ENCODE data around the gene CARM1. TPM values are rescaled to one million over a fixed set of nuclear protein-coding genes. Genes with fewer than 3 reads are reported as not detected.

Gene CARM1
- total and polyA plus RNA-seq, 2 of the 13 experiments (the other 11 are each of a cell fraction or from before 2014, with no cell fraction given), result 27.6 to 55.8 TPM

DNA sequence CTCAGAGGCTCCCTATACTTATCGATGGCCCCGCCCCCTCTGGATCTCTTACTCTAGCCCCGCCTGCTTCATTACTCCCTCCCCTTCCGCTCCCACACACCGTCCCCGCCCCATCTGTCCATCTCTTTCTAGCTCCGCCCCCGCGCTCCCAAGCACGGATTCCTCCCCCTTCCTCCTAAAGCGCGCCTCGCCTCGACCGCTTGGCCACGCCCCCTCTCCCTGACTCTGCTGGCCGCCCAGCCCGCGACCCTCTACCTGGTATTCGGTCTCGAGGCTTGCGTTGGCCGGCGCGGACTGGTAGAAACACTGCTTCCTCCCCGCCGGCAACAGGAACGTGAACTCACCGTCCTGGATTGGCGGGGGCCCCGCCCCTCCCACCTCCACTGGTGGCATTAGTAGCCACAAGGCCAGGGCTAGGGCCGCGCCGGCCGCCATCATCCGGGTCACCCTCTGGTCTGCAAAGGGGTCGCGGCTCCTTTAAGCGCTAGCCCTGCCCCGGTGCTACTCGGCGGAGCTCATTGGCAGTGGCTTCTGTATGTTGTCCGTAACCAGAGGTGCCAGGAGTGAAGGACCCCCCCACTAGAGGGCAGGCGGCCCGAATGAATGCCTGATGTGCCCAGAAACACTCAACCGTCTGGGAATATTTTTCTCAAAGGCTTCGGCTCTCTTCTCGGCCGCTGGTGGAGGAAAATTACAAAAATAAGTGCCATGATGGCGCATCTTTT, 35.4 kb upstream of the CARM1 start, which contains the start of gene TMED1 (continued):
- TF ChIP-seq, protein P1, sequence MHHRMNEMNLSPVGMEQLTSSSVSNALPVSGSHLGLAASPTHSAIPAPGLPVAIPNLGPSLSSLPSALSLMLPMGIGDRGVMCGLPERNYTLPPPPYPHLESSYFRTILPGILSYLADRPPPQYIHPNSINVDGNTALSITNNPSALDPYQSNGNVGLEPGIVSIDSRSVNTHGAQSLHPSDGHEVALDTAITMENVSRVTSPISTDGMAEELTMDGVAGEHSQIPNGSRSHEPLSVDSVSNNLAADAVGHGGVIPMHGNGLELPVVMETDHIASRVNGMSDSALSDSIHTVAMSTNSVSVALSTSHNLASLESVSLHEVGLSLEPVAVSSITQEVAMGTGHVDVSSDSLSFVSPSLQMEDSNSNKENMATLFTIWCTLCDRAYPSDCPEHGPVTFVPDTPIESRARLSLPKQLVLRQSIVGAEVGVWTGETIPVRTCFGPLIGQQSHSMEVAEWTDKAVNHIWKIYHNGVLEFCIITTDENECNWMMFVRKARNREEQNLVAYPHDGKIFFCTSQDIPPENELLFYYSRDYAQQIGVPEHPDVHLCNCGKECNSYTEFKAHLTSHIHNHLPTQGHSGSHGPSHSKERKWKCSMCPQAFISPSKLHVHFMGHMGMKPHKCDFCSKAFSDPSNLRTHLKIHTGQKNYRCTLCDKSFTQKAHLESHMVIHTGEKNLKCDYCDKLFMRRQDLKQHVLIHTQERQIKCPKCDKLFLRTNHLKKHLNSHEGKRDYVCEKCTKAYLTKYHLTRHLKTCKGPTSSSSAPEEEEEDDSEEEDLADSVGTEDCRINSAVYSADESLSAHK (CRISPR knock-in tag; IDR thresholded peaks at IDR 0.05; ENCODE audit: borderline replicate concordance), result no peak
- TF ChIP-seq FOXA1 (IDR thresholded peaks at IDR 0.05) (no peak), FOXA1 (CRISPR knock-in tag; IDR thresholded peaks at IDR 0.05) (0 out of 2 replicates have a peak, but pooled peaks have one; percentile 33), ZNF44 (CRISPR knock-in tag; IDR thresholded peaks at IDR 0.05) (no peak), ZNF558 (CRISPR knock-in tag; IDR thresholded peaks at IDR 0.05; ENCODE audit: borderline replicate concordance) (peak; percentile 94; the same call in 1 of the 2 replicates), KAT8 (CRISPR knock-in tag; IDR thresholded peaks at IDR 0.05) (no peak), ADNP (CRISPR knock-in tag; IDR thresholded peaks at IDR 0.05) (no peak), FOXA3 (CRISPR knock-in tag; IDR thresholded peaks at IDR 0.05) (no peak)
- TF ChIP-seq, protein P2, sequence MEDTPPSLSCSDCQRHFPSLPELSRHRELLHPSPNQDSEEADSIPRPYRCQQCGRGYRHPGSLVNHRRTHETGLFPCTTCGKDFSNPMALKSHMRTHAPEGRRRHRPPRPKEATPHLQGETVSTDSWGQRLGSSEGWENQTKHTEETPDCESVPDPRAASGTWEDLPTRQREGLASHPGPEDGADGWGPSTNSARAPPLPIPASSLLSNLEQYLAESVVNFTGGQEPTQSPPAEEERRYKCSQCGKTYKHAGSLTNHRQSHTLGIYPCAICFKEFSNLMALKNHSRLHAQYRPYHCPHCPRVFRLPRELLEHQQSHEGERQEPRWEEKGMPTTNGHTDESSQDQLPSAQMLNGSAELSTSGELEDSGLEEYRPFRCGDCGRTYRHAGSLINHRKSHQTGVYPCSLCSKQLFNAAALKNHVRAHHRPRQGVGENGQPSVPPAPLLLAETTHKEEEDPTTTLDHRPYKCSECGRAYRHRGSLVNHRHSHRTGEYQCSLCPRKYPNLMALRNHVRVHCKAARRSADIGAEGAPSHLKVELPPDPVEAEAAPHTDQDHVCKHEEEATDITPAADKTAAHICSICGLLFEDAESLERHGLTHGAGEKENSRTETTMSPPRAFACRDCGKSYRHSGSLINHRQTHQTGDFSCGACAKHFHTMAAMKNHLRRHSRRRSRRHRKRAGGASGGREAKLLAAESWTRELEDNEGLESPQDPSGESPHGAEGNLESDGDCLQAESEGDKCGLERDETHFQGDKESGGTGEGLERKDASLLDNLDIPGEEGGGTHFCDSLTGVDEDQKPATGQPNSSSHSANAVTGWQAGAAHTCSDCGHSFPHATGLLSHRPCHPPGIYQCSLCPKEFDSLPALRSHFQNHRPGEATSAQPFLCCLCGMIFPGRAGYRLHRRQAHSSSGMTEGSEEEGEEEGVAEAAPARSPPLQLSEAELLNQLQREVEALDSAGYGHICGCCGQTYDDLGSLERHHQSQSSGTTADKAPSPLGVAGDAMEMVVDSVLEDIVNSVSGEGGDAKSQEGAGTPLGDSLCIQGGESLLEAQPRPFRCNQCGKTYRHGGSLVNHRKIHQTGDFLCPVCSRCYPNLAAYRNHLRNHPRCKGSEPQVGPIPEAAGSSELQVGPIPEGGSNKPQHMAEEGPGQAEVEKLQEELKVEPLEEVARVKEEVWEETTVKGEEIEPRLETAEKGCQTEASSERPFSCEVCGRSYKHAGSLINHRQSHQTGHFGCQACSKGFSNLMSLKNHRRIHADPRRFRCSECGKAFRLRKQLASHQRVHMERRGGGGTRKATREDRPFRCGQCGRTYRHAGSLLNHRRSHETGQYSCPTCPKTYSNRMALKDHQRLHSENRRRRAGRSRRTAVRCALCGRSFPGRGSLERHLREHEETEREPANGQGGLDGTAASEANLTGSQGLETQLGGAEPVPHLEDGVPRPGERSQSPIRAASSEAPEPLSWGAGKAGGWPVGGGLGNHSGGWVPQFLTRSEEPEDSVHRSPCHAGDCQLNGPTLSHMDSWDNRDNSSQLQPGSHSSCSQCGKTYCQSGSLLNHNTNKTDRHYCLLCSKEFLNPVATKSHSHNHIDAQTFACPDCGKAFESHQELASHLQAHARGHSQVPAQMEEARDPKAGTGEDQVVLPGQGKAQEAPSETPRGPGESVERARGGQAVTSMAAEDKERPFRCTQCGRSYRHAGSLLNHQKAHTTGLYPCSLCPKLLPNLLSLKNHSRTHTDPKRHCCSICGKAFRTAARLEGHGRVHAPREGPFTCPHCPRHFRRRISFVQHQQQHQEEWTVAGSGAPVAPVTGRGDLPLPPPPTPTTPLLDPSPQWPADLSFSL (CRISPR knock-in tag; IDR thresholded peaks at IDR 0.05), result no peak
- TF ChIP-seq, protein P3, sequence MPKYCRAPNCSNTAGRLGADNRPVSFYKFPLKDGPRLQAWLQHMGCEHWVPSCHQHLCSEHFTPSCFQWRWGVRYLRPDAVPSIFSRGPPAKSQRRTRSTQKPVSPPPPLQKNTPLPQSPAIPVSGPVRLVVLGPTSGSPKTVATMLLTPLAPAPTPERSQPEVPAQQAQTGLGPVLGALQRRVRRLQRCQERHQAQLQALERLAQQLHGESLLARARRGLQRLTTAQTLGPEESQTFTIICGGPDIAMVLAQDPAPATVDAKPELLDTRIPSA (CRISPR knock-in tag; IDR thresholded peaks at IDR 0.05; ENCODE audit: borderline replicate concordance), result no peak; the same call in 1 of the 2 replicates
- TF ChIP-seq, protein P4, sequence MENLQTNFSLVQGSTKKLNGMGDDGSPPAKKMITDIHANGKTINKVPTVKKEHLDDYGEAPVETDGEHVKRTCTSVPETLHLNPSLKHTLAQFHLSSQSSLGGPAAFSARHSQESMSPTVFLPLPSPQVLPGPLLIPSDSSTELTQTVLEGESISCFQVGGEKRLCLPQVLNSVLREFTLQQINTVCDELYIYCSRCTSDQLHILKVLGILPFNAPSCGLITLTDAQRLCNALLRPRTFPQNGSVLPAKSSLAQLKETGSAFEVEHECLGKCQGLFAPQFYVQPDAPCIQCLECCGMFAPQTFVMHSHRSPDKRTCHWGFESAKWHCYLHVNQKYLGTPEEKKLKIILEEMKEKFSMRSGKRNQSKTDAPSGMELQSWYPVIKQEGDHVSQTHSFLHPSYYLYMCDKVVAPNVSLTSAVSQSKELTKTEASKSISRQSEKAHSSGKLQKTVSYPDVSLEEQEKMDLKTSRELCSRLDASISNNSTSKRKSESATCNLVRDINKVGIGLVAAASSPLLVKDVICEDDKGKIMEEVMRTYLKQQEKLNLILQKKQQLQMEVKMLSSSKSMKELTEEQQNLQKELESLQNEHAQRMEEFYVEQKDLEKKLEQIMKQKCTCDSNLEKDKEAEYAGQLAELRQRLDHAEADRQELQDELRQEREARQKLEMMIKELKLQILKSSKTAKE (CRISPR knock-in tag; IDR thresholded peaks at IDR 0.05; ENCODE audit: borderline replicate concordance), result no peak
- TF ChIP-seq, protein P5, sequence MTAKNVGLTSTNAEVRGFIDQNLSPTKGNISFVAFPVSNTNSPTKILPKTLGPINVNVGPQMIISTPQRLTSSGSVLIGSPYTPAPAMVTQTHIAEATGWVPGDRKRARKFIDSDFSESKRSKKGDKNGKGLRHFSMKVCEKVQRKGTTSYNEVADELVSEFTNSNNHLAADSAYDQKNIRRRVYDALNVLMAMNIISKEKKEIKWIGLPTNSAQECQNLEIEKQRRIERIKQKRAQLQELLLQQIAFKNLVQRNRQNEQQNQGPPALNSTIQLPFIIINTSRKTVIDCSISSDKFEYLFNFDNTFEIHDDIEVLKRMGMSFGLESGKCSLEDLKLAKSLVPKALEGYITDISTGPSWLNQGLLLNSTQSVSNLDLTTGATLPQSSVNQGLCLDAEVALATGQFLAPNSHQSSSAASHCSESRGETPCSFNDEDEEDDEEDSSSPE (CRISPR knock-in tag; IDR thresholded peaks at IDR 0.05), result no peak
- TF ChIP-seq, protein P6, sequence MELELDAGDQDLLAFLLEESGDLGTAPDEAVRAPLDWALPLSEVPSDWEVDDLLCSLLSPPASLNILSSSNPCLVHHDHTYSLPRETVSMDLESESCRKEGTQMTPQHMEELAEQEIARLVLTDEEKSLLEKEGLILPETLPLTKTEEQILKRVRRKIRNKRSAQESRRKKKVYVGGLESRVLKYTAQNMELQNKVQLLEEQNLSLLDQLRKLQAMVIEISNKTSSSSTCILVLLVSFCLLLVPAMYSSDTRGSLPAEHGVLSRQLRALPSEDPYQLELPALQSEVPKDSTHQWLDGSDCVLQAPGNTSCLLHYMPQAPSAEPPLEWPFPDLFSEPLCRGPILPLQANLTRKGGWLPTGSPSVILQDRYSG (CRISPR knock-in tag; IDR thresholded peaks at IDR 0.05), result peak; percentile 77; the same call in 1 of the 2 replicates
